Peyer's patch (tissue), 4 donors: ENCODE results near the gene MYL6.

Experiments used
- CTCF ChIP-seq, 6 experiments: fragments of 450-650 bp in 4 of 6; fragments of 200-600 bp in 2 of 6; sonication (generic) in 1 of 6; IDR thresholded peaks; one replicate each; pipeline ENCODE4 v1.5.1; 2017 to 2019; ENCODE audit warnings: antibody characterized with exemption in 6 of 6, mild to moderate bottlenecking in 3 of 6, moderate library complexity in 1 of 6
- POLR2A ChIP-seq, 2 donors: fragments of 450-650 bp; IDR thresholded peaks; one replicate each; pipeline ENCODE4 v1.5.1; 2017; ENCODE audit warnings: antibody characterized with exemption in 2 of 2, mild to moderate bottlenecking in 2 of 2, moderate library complexity in 2 of 2

DNA sequence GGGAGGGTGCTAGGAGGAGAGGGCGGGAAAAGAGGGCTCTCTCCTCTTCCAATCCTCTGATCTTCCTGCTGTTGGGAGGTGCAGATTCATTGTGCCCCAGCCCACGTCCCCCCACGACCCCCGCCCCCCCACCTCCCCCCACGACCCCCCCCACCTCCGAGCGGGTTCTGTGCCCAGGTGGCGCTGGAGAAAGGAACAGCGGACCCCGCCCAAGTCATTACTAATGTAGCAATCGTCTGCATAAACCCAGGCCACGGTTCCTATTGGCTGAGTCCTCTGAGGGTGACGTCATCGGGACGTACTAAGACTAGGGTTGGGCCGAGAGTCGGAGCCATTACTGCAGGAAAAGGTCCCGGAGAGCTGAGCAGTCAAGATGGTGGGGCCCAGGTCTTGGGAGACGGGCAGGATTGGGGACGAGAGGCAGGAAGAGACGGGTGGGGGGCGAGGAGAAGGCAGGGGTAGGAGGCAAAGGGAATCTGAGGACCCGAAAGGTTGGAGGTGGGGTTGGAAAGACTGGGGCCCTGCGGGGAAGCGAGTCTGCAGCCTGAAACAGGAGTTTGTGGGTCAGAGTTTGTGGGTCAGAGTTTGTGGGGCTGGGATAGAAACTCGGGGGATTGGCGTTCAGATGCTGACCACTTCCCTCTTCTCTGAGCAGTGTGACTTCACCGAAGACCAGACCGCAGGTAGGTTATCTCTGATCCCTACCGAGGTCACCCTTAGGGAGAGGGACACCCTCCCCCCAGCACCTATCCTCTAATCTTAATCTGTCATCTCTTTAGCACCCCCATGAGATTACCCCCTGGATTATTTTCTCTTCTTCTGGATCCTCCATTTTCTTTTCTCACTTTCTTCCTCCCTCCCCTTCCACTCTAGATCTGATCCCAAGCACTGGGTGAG, at the start of gene MYL6:
- TF ChIP-seq POLR2A (IDR thresholded peaks at IDR 0.05) (peak; percentile 99), CTCF (IDR thresholded peaks at IDR 0.05) (peak in 1 of 6 experiments; percentile 3)
